Heart right ventricle (tissue), 16 donors: ENCODE results near the gene ABTB1. TPM values are rescaled to one million over a fixed set of nuclear protein-coding genes. Genes with fewer than 3 reads are reported as not detected.

Source experiments
- ATAC-seq, 8 donors: fragments of 200-7000 bp; cut with Tn5 transposase; one replicate each; pipeline ENCODE4 v1.9.1; 2020; ENCODE audit warnings: mild to moderate bottlenecking in 8 of 8, moderate library complexity in 8 of 8, moderate number of reproducible peaks in 1 of 8
- DNase-seq, 2 donors: peaks; one replicate each; pipeline ENCODE4 v3.0.0-alpha.2; 2020
- H3K27ac ChIP-seq, 10 donors: fragments of 200-600 bp; sonication (generic) in 2 of 10; one replicate each; pipeline versions ENCODE4 v1.5.0 to v1.8.0; 2020 to 2022; ENCODE audit warnings: mild to moderate bottlenecking in 3 of 10
- H3K27me3 ChIP-seq, 7 donors: fragments of 200-600 bp; one replicate each; pipeline ENCODE4 v1.8.0; 2021 to 2022; ENCODE audit warnings: mild to moderate bottlenecking in 2 of 7
- H3K36me3 ChIP-seq, 9 donors: fragments of 200-600 bp; sonication (generic) in 1 of 9; one replicate each; pipeline versions ENCODE4 v1.5.0 to v1.8.0; 2020 to 2022; ENCODE audit warnings: mild to moderate bottlenecking in 2 of 9
- H3K4me1 ChIP-seq, 9 donors: fragments of 200-600 bp; sonication (generic) in 1 of 9; one replicate each; pipeline versions ENCODE4 v1.5.0 to v1.8.0; 2020 to 2022; ENCODE audit warnings: mild to moderate bottlenecking in 4 of 9
- H3K4me3 ChIP-seq, 10 donors: fragments of 200-600 bp; sonication (generic) in 2 of 10; one replicate each; pipeline versions ENCODE4 v1.5.0 to v1.8.0; 2020 to 2022; ENCODE audit warnings: mild to moderate bottlenecking in 7 of 10, moderate library complexity in 2 of 10
- H3K9me3 ChIP-seq, 11 donors: fragments of 200-600 bp in 10 of 11; sonication (generic) in 2 of 11; one replicate each; pipeline versions ENCODE4 v1.5.0 to v1.8.0; 2013 to 2022; ENCODE audit warnings: mild to moderate bottlenecking in 2 of 11, control low read depth in 1 of 11, moderate library complexity in 1 of 11
- CTCF ChIP-seq, 9 donors: fragments of 200-600 bp; sonication (generic) in 2 of 9; IDR thresholded peaks; one replicate each; pipeline versions ENCODE4 v1.5.0 to v1.8.0; 2021 to 2022; ENCODE audit warnings: antibody characterized with exemption in 9 of 9, mild to moderate bottlenecking in 5 of 9, moderate library complexity in 1 of 9
- WGBS, 2 donors: extraction: QIAGEN DNeasy Blood & Tissue Kit; methylation state at CpG; one replicate each; pipeline ENCODE4 v1.1.7; 2013; ENCODE audit warnings: inconsistent platforms in 1 of 2; 5-methylcytosine and 5-hydroxymethylcytosine counted together
- intact Hi-C, 10 donors: fragments of 100-400 bp; cut with DNase I; formaldehyde crosslinking; loops; one replicate each; pipeline versions ENCODE4 v1.11.1 to v1.14.2; 2022
- polyA plus RNA-seq, 2 donors: library from polyadenylated mRNA; stranded (reverse); fragments of 200-250 nt; gene quantifications; one replicate each; pipeline ENCODE4 v1.2.3, GENCODE V29; 2013
- total RNA-seq, 10 donors: library from RNA; stranded (reverse); fragmentation: NEBNext Ultra II Directional in 3 of 10; extraction: Animal tissue kit (Norgen Biotek cat#: 25700) in 3 of 10; gene quantifications; one replicate each; pipeline versions ENCODE4 v1.2.1 to v1.2.4, GENCODE V29; 2021 to 2023
- donor health status: Arrhythmogenic right ventricular cardiomyopathy.
- donor health status: ischemic (EF 13 %, LVEDD 7.1; RV severe dilation, severe dysfunction).
- donor health status: healthy with polysubstance abuse.
- donor health status: DM: no; HTN: yes; CAD: no.
- donor health status: DM: no; HTN: no; CAD: no.
- donor health status: ischemic (EF 25% LVEDD 6.9; RV normal size, moderate dysfunction).
- donor health status: ischemic (EF 25% LVEDD 5.7; RV mildly dilated, moderate dysfunction).
- donor health status: healthy.
- donor health status: DM: yes; HTN: yes; CAD: no.
- donor health status: Ischemic cardiomyopathy.
- donor health status: ischemic (EF 35%, LVEDD 5.7; RV mildly dilated, moderate dysfunction).
- donor health status: nonischemic (EF 11% LVEDD 7.7; RV severe dilation, severe dysfunction).
- donor health status: DM: yes; HTN: yes; CAD: no.
- donor health status: PGD.
- donor health status: ischemic (EF 29% LVEDD 5.4; RV normal size, mild dysfunction).
- donor health status: nonischemic (EF 23%, LVEDD 6.1; RV moderate dilation, normal function).

The ABTB1 gene
- total and polyA plus RNA-seq, 12 donors: 19.6 to 56.3 (median 24.7) TPM

- Histone ChIP-seq H3K4me1 (peaks cover 14 to 99% (median 77%) of the 10 kb centered on the region in 9 donors), H3K27ac (peak overlapping the region in 9 of 10 donors; percentile 58 to 99 (median 82)), H3K4me3 (no peak overlapping the region), H3K27me3 (no peaks in the 10 kb centered on the region), H3K9me3 (no peaks in the 10 kb centered on the region), H3K36me3 (peaks cover 0 to 66% (median 4%) of the 10 kb centered on the region in 9 donors)
- DNase-seq (no peak), ATAC-seq (no peak)
- no peak for TF ChIP-seq CTCF (IDR thresholded peaks at IDR 0.05)
- WGBS, 2 donors: 84 to 88% methylated on average over 18 of the region's 18 CpGs
- intact Hi-C loops: loop anchor here in 1 of 10 donors (5.0 kb wide), 1 partner anchor 37 kb away; no protein-coding TSS in a partner anchor
These were observed 37.6 kb downstream of the ABTB1 start for GRCh38 chr3:127710155-127710941.

GRCh38 chr3:127711021-127711695, 38.4 kb downstream of the ABTB1 start:
- intact Hi-C loops: loop anchor here in 1 of 10 donors (5.0 kb wide), 1 partner anchor 36 kb away; no protein-coding TSS in a partner anchor
- H3K4me3 ChIP-seq: no peak overlapping the region
- peak overlapping the region in 8 of 10 donors; percentile 65 to 99 (median 84) for H3K27ac ChIP-seq
- H3K9me3 ChIP-seq: no peaks in the 10 kb centered on the region
- WGBS, 2 donors: 81% methylated on average over 14 of the region's 14 CpGs
- ATAC-seq (no peak), DNase-seq (no peak)
- peaks cover 0 to 66% (median 5%) of the 10 kb centered on the region in 9 donors for H3K36me3 ChIP-seq
- H3K4me1 ChIP-seq: peaks cover 14 to 100% (median 85%) of the 10 kb centered on the region in 9 donors
- no peaks in the 10 kb centered on the region for H3K27me3 ChIP-seq
- TF ChIP-seq CTCF (IDR thresholded peaks at IDR 0.05): no peak

GRCh38 chr3:127711896-127712295, 39.1 kb downstream of the ABTB1 start:
- no peak for TF ChIP-seq CTCF (IDR thresholded peaks at IDR 0.05)
- intact Hi-C loops: loop anchor here in 1 of 10 donors (5.0 kb wide), 1 partner anchor 35 kb away; no protein-coding TSS in a partner anchor
- H3K4me1 ChIP-seq: peaks cover 14 to 100% (median 86%) of the 10 kb centered on the region in 9 donors

GRCh38 chr3:127712461-127712860, 39.7 kb downstream of the ABTB1 start:
- TF ChIP-seq CTCF (IDR thresholded peaks at IDR 0.05): no peak
- 73 to 84% methylated on average over 9 of the region's 9 CpGs for WGBS, 2 donors
- Histone ChIP-seq H3K36me3 (peaks cover 0 to 73% (median 8%) of the 10 kb centered on the region in 9 donors), H3K27me3 (no peaks in the 10 kb centered on the region), H3K4me3 (no peak overlapping the region), H3K4me1 (peaks cover 13 to 100% (median 86%) of the 10 kb centered on the region in 9 donors), H3K27ac (peak overlapping the region; percentile 64 to 99 (median 80)), H3K9me3 (no peaks in the 10 kb centered on the region)
- no peak for DNase-seq
- no peak for ATAC-seq
- intact Hi-C loops: loop anchor here in 1 of 10 donors (5.0 kb wide), 1 partner anchor 35 kb away; no protein-coding TSS in a partner anchor

More at GRCh38 chr3:127711896-127712295, 39.1 kb downstream of the ABTB1 start:
- no peak for DNase-seq
- 93 to 97% methylated on average over 14 of the region's 14 CpGs for WGBS, 2 donors
- Histone ChIP-seq H3K27ac (peak overlapping the region in 9 of 10 donors; percentile 64 to 99 (median 82)), H3K4me3 (no peak overlapping the region), H3K9me3 (no peaks in the 10 kb centered on the region), H3K27me3 (no peaks in the 10 kb centered on the region), H3K36me3 (peaks cover 0 to 67% (median 8%) of the 10 kb centered on the region in 9 donors)
- no peak for ATAC-seq
